Hematopoietic multipotent progenitor cell (in vitro differentiated cells): ENCODE data around the gene GTSE1. TPM values are rescaled to one million over a fixed set of nuclear protein-coding genes. Genes with fewer than 3 reads are reported as not detected.

Source experiments
- DNase-seq, 3 donors: peaks; one replicate each; pipeline ENCODE4 v3.0.0-alpha.2; 2011 to 2015; ENCODE audit warnings: low read depth in 2 of 3, low spot score in 2 of 3
- total RNA-seq: library from RNA; depleted of rRNA; stranded (reverse); fragments of >200 nt; gene quantifications from one replicate; pipeline ENCODE4 v1.2.3, GENCODE V29; 2012

Gene GTSE1
- total RNA-seq, 1 donor = 1.6 TPM

DNA sequence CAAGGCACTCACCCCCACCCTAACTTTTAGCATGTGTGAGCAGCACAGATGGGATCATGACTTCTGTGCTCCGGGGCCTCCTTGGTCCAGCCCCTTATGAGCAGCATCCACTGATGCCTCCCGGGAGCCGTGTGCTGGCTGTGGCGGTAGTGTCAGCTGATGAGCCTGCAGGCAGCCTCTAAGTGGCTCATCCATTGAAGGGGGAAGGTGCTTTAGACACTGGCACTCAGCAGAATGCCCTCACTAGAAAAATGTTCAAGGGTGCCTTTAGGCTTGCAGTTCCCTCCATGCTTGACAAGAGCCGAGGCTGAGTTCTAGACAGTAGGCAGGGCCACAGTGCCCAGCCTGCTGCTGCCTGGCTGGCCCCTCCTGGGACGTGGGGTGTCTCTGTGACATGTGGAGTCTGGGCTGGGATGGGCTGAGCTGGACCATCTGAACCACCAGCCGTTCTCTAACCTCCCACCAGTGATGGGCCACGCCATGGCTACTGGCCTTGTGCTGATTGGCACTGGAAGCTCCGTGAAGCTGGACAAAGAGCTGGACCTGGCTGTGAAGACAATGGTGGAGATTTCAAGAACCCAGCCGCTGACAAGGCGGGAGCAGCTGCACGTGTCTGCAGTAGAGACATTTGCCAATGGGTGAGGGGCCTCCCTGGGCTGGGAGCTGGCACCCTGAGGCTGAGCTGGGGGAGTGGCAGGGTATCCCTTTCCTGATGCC, 23.1 kb upstream of the GTSE1 start:
- no peak for DNase-seq

DNA sequence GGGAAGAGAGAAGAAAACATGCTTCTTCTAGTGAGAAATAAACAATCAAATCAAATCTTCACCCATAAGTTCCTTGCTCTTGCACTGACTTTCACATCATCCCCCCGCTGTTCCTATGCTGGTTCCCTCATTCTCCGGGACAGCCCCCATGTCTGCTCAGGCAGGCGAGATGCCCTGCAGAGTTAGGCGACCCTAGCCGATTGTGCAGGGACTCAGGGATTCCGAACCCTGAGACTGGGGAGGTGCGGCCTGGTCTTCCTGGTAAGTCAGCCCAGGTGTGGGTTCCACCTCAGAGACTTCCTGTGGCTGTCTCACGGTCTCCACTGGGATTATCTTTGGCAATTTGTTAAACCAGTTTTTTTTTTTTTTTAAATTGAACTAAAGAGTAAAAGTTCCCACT, 22.3 kb upstream of the GTSE1 start:
- no peak for DNase-seq

DNA sequence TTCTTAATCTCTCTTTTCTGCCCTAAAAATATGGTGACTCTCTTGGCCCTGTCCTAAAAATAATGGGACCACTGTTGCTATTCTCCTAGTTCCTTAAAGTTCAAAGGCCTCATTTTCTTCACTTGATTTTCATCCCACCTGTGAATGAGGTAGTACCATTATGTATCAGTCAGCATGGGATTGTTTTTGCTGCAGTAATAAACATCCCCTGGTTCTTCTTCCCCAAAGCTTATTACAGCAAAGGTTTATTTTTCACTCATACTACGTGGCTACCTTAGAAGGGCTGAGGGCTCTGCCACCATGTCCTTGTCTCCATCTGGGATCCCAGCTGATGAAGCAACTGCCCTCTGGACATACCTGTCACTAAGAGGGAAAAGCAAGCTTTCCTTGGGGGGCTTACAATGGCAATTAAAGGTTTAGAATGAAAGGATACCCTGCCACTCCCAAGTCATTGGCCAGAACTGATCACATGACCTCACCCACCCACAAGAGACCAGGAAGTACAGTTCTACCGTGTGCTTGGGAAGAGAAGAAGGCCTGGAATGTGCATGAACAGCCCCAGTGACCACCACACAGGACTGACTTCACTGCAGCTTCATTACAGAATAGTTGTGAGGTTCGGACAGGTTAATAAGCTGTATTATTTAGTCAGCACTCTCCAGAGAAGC, 21.1 kb upstream of the GTSE1 start:
- no peak for DNase-seq

GRCh38 chr22:46276563-46276962, 20.1 kb upstream of the GTSE1 start:
- no peak for DNase-seq

DNA sequence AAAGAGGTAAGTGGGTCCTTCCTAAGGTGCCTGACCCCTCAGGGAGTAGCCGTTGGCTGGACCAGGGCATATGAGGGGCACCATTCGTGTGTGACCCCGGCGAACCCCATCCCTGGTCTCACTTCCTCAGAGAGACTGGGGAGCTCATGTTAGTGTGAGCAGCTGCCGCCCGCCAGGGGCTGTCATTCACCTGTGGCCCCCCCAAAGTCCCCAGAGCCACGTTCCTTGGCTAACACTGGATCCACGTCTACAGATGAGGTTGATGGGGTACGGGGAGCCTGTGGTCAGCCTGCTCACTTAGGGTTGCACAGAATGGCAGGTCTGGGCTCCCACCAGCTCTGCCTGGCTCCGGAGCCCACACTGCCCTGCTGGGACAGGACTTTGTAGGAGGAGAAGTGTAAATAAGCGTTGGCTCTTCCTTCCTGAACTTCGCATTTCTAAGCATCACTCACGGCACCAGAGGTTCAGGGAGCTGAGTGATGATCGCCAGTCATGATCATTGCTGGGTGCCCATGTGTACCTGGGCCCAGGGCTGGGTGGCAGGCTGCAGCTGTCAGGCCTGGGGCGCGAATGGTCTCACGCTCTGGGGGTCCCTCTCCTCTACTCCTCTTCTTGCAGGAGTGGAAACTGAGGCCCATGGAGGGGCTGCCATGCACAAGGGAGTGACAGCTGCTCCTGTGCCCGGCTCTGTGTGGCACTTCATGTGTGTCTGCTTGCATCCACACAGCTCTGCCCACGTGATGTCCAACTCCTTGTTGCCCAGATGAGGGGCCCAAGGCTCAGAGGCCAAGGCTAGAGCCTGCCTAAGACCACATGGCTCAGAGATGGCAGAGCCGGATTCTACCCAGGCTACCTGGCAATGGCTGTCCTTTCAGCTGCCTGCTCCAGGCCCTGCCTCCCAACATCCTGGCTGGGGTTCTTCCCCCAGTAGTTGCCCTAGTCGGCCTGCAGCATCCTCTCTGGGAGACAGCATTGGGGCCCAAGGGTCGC, 17.7 kb upstream of the GTSE1 start:
- no peak for DNase-seq

- no peak for DNase-seq
These were observed 16.4 kb upstream of the GTSE1 start for GRCh38 chr22:46280063-46280817.

- DNase-seq = no peak
These were observed 15.6 kb upstream of the GTSE1 start for GRCh38 chr22:46280999-46281623.

GRCh38 chr22:46281866-46282678, 14.6 kb upstream of the GTSE1 start:
- no peak for DNase-seq

DNA sequence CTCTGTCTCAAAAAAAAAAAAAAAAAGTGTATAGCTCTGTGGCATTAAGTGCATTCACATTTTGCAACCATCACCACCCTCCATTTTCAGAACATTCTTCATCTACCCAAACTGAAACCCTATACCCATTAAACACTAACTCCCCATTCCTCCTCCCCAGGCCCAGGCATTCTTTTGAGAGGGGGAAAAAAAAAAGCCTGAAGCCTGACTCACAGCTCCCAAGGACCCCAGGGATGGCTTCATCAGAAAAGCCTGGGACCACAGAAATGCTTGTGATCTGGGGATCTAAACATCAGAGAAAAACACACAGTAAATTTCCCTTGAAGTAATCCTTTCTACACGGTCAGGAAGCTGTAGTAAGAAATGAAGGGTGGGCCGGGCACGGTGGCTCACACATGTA, 10.7 kb upstream of the GTSE1 start:
- no peak for DNase-seq

DNA sequence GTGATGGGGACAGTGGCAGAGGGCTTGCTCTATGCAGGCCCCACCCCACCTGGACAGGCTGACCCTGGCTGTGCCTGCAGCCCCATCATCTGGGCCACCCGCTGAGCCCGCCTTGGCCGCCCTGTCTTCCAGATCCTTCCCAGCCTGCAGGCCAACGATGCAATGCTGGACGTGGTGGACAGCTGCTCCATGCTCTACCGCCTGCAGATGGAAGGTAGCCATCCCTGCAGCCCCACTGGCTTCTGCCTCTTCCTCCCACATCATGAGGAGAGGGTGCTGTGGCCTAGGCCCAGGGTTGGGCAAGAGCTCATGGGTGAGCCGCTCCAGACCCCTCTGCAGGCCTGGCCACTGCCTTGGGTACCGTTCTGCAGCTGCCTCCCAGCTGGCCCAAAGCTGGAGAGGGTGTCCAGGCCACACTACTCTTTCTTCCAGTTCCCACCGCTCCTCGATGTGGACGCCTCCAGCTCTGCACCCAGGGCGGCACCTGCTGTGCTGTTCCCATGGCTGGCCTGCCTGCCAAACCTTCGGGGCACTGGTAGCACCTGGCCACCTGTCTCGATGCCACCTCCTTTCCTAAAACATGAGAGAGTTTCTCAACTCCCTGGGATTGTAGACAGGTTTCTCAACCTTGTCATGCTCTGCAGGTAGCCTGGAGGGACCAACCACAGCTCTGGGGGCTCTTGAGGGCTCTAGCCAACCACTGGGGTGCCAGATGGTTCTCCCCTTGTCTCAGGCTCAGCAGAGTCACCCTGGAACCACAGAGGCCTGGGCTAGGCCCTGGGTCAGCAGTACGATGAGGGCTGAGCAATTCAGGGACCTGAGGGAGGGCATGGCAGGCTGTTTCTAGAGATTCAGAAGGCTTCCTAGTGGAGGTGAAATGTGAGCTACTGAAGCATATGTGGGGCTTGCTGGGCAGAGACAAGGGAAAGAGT, 9.5 kb upstream of the GTSE1 start:
- DNase-seq = no peak

DNA sequence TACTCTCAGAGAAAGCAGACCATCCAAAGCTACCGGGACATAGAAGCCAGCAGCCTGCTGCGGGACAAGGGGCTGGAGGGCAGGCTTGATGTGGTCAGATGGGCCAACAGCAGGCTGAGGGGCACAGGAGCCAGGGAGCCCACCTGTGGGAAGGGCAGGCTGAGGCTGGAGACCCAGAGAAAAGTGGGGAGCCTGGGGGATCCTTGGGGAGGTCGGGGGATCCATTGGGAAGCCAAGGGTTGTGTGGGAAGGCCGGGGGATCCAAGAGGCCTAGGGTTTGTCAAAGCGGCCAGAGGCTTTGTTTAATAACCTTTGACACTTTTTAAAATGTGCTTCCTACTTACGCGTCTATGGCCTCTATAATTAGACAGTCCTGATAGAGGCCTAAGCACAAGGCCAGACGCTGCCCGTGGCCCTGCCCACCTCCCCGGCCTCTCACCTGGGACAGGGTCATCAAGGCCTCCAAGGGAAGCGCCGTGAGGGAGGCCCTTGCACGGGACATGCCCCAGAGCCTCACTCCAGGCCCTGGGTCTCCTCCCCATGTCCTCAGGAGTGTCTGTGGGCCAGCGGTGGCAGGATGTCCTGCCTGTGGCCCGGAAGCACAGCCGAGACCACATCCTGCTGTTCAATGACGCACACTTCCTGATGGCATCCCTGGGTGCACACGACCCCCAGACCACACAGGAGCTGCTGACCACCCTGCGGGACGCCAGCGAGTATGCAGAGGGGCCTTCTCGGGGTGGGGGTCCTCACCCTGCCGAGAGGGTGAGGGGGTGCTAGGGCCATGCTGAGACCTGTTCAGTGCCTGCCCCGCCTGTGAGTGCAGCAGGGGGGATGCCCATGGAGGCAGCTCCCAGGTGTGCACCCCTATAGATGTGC, 8.6 kb upstream of the GTSE1 start:
- peak in 2 of 3 donors; percentile 80 to 90 for DNase-seq

- DNase-seq = no peak
These were observed 7.8 kb upstream of the GTSE1 start for GRCh38 chr22:46288846-46289243.

DNA sequence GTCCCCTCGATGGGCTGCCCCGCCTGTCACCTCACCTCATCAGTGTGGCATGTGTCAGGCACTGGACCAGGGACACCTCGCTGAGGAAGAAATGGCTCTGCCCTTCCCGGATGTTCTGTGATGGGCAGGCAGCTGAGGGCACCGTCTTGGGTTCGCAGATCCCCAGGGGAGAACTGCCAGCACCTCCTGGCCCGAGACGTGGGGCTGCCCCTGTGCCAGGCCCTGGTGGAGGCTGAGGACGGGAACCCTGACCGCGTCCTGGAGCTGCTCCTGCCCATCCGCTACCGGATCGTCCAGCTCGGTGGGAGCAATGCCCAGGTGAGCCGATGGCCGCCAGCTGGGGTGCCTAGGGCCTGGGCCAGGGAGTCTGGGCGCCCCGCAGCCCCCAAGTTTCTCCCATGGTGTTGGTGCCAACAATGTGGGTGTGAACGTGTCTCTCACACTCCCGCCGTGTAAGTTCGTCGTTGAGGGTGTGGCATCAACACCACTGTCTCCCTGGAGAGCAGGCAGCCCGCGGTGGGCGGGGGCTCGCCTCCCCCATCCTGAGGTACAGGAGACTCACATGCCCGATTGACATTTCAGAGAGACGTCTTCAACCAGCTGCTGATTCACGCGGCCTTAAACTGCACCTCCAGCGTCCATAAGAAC, 7.3 kb upstream of the GTSE1 start:
- no peak for DNase-seq

GRCh38 chr22:46290121-46290842, 6.4 kb upstream of the GTSE1 start:
- DNase-seq = no peak

DNA sequence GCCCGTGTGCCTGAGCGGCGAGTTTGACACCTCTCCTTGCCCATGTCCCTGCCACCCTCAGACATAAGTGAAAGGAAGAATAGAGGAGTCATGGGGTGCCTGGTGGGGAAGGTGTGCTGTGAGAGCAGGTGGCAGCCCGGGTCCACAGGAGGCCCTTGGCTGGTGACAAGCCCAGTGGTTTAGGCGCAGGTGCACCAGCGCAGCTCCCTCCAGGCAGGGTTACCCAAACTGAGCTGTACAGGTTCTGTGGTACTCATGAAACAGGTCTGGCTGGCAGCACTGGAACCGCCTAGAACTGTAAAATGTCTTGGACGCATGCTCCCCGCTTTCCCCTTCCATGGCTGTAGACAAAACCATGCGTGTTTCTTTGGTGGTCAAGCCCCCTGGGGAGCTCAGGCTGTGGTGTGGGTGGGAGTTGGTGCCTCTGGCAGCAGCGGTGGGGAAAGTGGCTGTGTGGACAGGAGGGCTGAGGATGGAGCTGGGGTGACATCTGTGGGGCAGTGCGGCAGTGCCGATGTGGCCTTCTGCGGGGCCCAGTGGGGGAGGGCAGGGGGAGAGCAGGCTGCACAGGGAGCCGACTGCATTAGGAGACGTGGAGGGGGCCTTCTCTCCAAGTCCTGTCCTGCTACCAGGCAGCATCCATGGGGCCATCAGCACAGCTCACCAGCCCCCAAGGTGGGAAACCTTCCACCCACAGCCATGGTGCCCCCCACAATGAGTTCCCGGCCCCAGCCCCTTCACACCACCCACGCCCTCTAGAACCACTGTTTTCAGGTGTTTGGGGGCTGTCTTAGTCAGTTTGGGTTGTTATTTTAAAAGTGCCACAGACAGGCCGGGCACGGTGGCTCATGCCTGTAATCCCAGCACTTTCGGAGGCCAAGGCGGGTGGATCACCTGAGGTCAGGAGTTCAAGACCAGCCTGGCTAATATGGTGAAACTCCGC, 5.6 kb upstream of the GTSE1 start:
- no peak for DNase-seq
